HEK293 (cell line): ENCODE results near the gene ZBED4.

Source experiments
- CTCF ChIA-PET: fragments of 350-600 bp; formaldehyde crosslinking; extraction: SDS; loops from one replicate; lab custom pipeline; 2021; ENCODE audit warnings: antibody characterized with exemption; lab: Yijun Ruan, JAX
- POLR2A ChIA-PET: fragments of 300-600 bp; formaldehyde crosslinking; extraction: SDS; loops from one replicate; lab custom pipeline; 2020; ENCODE audit warnings: antibody characterized with exemption, inconsistent platforms; lab: Yijun Ruan, JAX
- H3K27ac ChIP-seq: fragments of 200-500 bp; sonication (Bioruptor generic); 2 replicates; pipeline ENCODE4 v1.5.1; 2014; ENCODE audit warnings: low read depth, low read length, control low read depth, inconsistent platforms; ENCODE audit errors: extremely low read depth
- H3K36me3 ChIP-seq, 2 experiments: fragments of 200-500 bp in 1 of 2; sonication (Bioruptor generic) in 1 of 2; 1 replicate in 1 of 2; 2 replicates in 1 of 2; pipeline ENCODE4 v1.5.1; 2014 to 2017; ENCODE audit warnings: inconsistent platforms in 2 of 2, low read length in 2 of 2; ENCODE audit not compliant: control insufficient read depth in 2 of 2, insufficient read depth in 1 of 2
- H3K4me1 ChIP-seq: fragments of 200-500 bp; sonication (Bioruptor generic); 2 replicates; pipeline ENCODE4 v1.5.1; 2014; ENCODE audit warnings: mild to moderate bottlenecking, low read length, inconsistent platforms; ENCODE audit not compliant: control insufficient read depth, insufficient read depth
- H3K4me3 ChIP-seq: 2 replicates; pipeline ENCODE4 v1.5.1; 2011; ENCODE audit warnings: low read depth, mild to moderate bottlenecking, control low read depth, low read length, moderate library complexity
- H3K9me3 ChIP-seq: fragments of 200-500 bp; sonication (Bioruptor generic); 2 replicates; pipeline ENCODE4 v1.5.1; 2014; ENCODE audit warnings: low read depth, low read length, inconsistent platforms; ENCODE audit not compliant: control insufficient read depth, insufficient read depth
- FEZF1 ChIP-seq: fragments of 450-650 bp; formaldehyde crosslinking; IDR thresholded peaks from 2 replicates; pipeline ENCODE4 v1.5.1; 2016; ENCODE audit warnings: missing biosample characterization, missing genetic modification characterization
- HIC1 ChIP-seq: fragments of 450-650 bp; formaldehyde crosslinking; IDR thresholded peaks from 2 replicates; pipeline ENCODE4 v1.5.1; 2016; ENCODE audit warnings: missing biosample characterization, missing genetic modification characterization
- INSM2 ChIP-seq: fragments of 450-650 bp; formaldehyde crosslinking; IDR thresholded peaks from 2 replicates; pipeline ENCODE4 v1.5.1; 2016; ENCODE audit warnings: missing biosample characterization, missing genetic modification characterization
- OVOL3 ChIP-seq: fragments of 450-650 bp; formaldehyde crosslinking; IDR thresholded peaks from 2 replicates; pipeline ENCODE4 v1.5.1; 2016; ENCODE audit warnings: missing biosample characterization, missing genetic modification characterization
- SP2 ChIP-seq: fragments of 450-650 bp; formaldehyde crosslinking; IDR thresholded peaks from 2 replicates; pipeline ENCODE4 v1.5.1; 2016; ENCODE audit warnings: missing biosample characterization, missing genetic modification characterization
- WT1 ChIP-seq: fragments of 450-650 bp; formaldehyde crosslinking; IDR thresholded peaks from 2 replicates; pipeline ENCODE4 v1.5.1; 2016; ENCODE audit warnings: missing biosample characterization, missing genetic modification characterization
- ZBTB11 ChIP-seq: fragments of 450-650 bp; formaldehyde crosslinking; conservative IDR thresholded peaks from 2 replicates; pipeline ENCODE4 v1.5.1; 2016; ENCODE audit warnings: low read depth, missing biosample characterization, missing genetic modification characterization
- ZFP3 ChIP-seq: fragments of 450-650 bp; formaldehyde crosslinking; IDR thresholded peaks from 2 replicates; pipeline ENCODE4 v1.5.1; 2016; ENCODE audit warnings: low read depth, missing biosample characterization, missing genetic modification characterization
- ZNF10 ChIP-seq: fragments of 450-650 bp; formaldehyde crosslinking; IDR thresholded peaks from 2 replicates; pipeline ENCODE4 v1.5.1; 2017; ENCODE audit warnings: missing biosample characterization, missing genetic modification characterization
- ZNF112 ChIP-seq: fragments of 450-650 bp; formaldehyde crosslinking; IDR thresholded peaks from 2 replicates; pipeline ENCODE4 v1.5.0; 2017; ENCODE audit warnings: missing biosample characterization, missing genetic modification characterization
- ZNF350 ChIP-seq: fragments of 450-650 bp; formaldehyde crosslinking; IDR thresholded peaks from 2 replicates; pipeline ENCODE4 v1.5.0; 2017; ENCODE audit warnings: missing biosample characterization, mild to moderate bottlenecking, missing genetic modification characterization
- ZNF426 ChIP-seq: fragments of 450-650 bp; formaldehyde crosslinking; IDR thresholded peaks from 2 replicates; pipeline ENCODE4 v1.5.1; 2017; ENCODE audit warnings: missing biosample characterization, missing genetic modification characterization, mild to moderate bottlenecking, inconsistent platforms, moderate library complexity
- ZNF513 ChIP-seq: fragments of 450-650 bp; IDR thresholded peaks from 2 replicates; pipeline ENCODE4 v1.5.1; 2018; ENCODE audit warnings: missing biosample characterization, missing genetic modification characterization
- ZNF664 ChIP-seq: fragments of 450-650 bp; formaldehyde crosslinking; IDR thresholded peaks from 2 replicates; pipeline ENCODE4 v1.5.1; 2016; ENCODE audit warnings: missing biosample characterization, missing genetic modification characterization
- ZNF768 ChIP-seq: fragments of 450-650 bp; formaldehyde crosslinking; IDR thresholded peaks from 2 replicates; pipeline ENCODE4 v1.5.1; 2018; ENCODE audit warnings: missing biosample characterization, mild to moderate bottlenecking, missing genetic modification characterization
- ZSCAN4 ChIP-seq: fragments of 450-650 bp; formaldehyde crosslinking; IDR thresholded peaks from 2 replicates; pipeline ENCODE4 v1.5.1; 2017; ENCODE audit warnings: missing biosample characterization, missing genetic modification characterization

Gene ZBED4

GRCh38 chr22:49887064-49887451 lies 33.4 kb downstream of the ZBED4 start (continued):
- no peak for TF ChIP-seq INSM2
- no peak for TF ChIP-seq ZNF10
- no peak for TF ChIP-seq ZNF768 (tag by site-specific recombination)
- TF ChIP-seq SP2 (tag by site-specific recombination) = no peak
- no peak for TF ChIP-seq ZNF664 (tag by site-specific recombination)
- TF ChIP-seq ZNF112 (tag by site-specific recombination) = no peak
- TF ChIP-seq OVOL3 (tag by site-specific recombination) = no peak

GRCh38 chr22:49887702-49888101 lies 34.1 kb downstream of the ZBED4 start:
- Histone ChIP-seq H3K9me3 (0 out of 2 replicates have a peak, but pooled peaks cover 3% of the 10 kb centered on the region), H3K4me1 (no peaks in the 10 kb centered on the region), H3K27ac (no peak overlapping the region), H3K4me3 (no peak overlapping the region), H3K36me3 (peaks cover 0 to 91% of the 10 kb centered on the region in 2 experiments)
- ChIA-PET CTCF (interaction anchor here (0.9 kb wide), 1 partner anchor 78 kb away, joined by 4 read pairs; no protein-coding TSS in a partner anchor), POLR2A (no interaction called here)
- TF ChIP-seq FEZF1 (tag by site-specific recombination) (no peak), HIC1 (tag by site-specific recombination) (no peak), ZNF426 (tag by site-specific recombination) (no peak), ZNF513 (tag by site-specific recombination) (no peak), WT1 (no peak), ZSCAN4 (tag by site-specific recombination) (no peak), ZBTB11 (no peak), ZNF350 (no peak), ZFP3 (no peak)
